GM21576 (cell line): Measurements from ENCODE around the gene KLF13.
"Not testable (repeated sequence)": the region's sequence is repeated elsewhere in the genome, so short reads cannot be mapped to it uniquely, and the experiment has no call there.

Experiments
- ATAC-seq: cut with Tn5 transposase; IDR thresholded peaks from one replicate; pipeline ENCODE4 v1.9.1; 2021; ENCODE audit warnings: mild to moderate bottlenecking, moderate library complexity; ENCODE audit not compliant: unreplicated experiment

KLF13 gene

GRCh38 chr15:31344823-31345605 lies 18.4 kb downstream of the KLF13 start:
- no peak for ATAC-seq

- peak; percentile 15 for ATAC-seq
Measured at GRCh38 chr15:31345606-31346366, 19.2 kb downstream of the KLF13 start.

- peak; percentile 48 for ATAC-seq
Measured at GRCh38 chr15:31346367-31347066, 19.9 kb downstream of the KLF13 start.

- ATAC-seq = no peak
Measured at GRCh38 chr15:31347067-31347975, 20.7 kb downstream of the KLF13 start.

GRCh38 chr15:31347981-31348803 lies 21.6 kb downstream of the KLF13 start:
- ATAC-seq = no peak

GRCh38 chr15:31349233-31350141 lies 22.9 kb downstream of the KLF13 start:
- ATAC-seq = no peak

GRCh38 chr15:31350771-31351170 lies 24.1 kb downstream of the KLF13 start:
- no peak for ATAC-seq

GRCh38 chr15:31352339-31352751 lies 25.7 kb downstream of the KLF13 start:
- ATAC-seq = no peak

GRCh38 chr15:31352911-31353811 lies 26.5 kb downstream of the KLF13 start:
- peak; percentile 62 for ATAC-seq

- ATAC-seq = no peak
Measured at GRCh38 chr15:31353931-31354330, 27.3 kb downstream of the KLF13 start.

- not testable (repeated sequence) for ATAC-seq
Measured at GRCh38 chr15:31356097-31356496, 29.5 kb downstream of the KLF13 start.

GRCh38 chr15:31357148-31357547 lies 30.5 kb downstream of the KLF13 start:
- no peak for ATAC-seq

- no peak for ATAC-seq
Measured at GRCh38 chr15:31358163-31358562, 31.5 kb downstream of the KLF13 start.

- ATAC-seq = no peak
Measured at GRCh38 chr15:31358957-31359701, 32.5 kb downstream of the KLF13 start.

- no peak for ATAC-seq
Measured at GRCh38 chr15:31359702-31360111, 33.1 kb downstream of the KLF13 start.

- no peak for ATAC-seq
Measured at GRCh38 chr15:31360158-31360561, 33.5 kb downstream of the KLF13 start.
